ENCODE measurements around the gene FKBP10. TPM values are rescaled to one million over a fixed set of nuclear protein-coding genes. Genes with fewer than 3 reads are reported as not detected.
A peak's percentile ranks its signal among the peaks of the same experiment; 100 is the strongest.

FKBP10 gene
- total and polyA plus RNA-seq, 9 of the 15 experiments (the other 6 are each of a cell fraction or from before 2014, with no cell fraction given), result 0.03 to 3.0 (median 1.4) TPM; not detected in 1

GRCh38 chr17:41811549-41812380 lies 1.0 kb upstream of the FKBP10 start, which contains the start of gene P3H4 (continued):
- TF ChIP-seq RBFOX2 (IDR thresholded peaks at IDR 0.05; ENCODE audit: low read depth, low read length), result peak; percentile 72
- peak; percentile 64; the same call in 1 of the 2 replicates for TF ChIP-seq HNRNPL (IDR thresholded peaks at IDR 0.05; ENCODE audit: low read depth, low read length)
- TF ChIP-seq UBTF (IDR thresholded peaks at IDR 0.05; ENCODE audit: borderline replicate concordance in 1 of 2, low read depth in 2 of 2, low read length in 2 of 2), result 0 out of 4 replicates have a peak, but pooled peaks of 1 of the 2 experiments have one; percentile 36
- peak; percentile 62 for TF ChIP-seq RBBP5 (IDR thresholded peaks at IDR 0.05; ENCODE audit: borderline replicate concordance, insufficient read depth, low read length, poor library complexity, severe bottlenecking)
- no peak for TF ChIP-seq POLR2AphosphoS2 (IDR thresholded peaks at IDR 0.05; ENCODE audit: low read length)
- peak; percentile 53; the same call in 1 of the 2 replicates for TF ChIP-seq MYC (IDR thresholded peaks at IDR 0.05; ENCODE audit: low read depth, low read length)
- TF ChIP-seq MYC (CRISPR knock-in tag; IDR thresholded peaks at IDR 0.05; ENCODE audit: borderline replicate concordance, low read depth), result no peak

Data from K562 (cell line).